ENCODE data around the gene NDUFB2.
"Not testable (repeated sequence)": the region's sequence is repeated elsewhere in the genome, so short reads cannot be mapped to it uniquely, and the experiment has no call there.

NDUFB2 gene

DNA sequence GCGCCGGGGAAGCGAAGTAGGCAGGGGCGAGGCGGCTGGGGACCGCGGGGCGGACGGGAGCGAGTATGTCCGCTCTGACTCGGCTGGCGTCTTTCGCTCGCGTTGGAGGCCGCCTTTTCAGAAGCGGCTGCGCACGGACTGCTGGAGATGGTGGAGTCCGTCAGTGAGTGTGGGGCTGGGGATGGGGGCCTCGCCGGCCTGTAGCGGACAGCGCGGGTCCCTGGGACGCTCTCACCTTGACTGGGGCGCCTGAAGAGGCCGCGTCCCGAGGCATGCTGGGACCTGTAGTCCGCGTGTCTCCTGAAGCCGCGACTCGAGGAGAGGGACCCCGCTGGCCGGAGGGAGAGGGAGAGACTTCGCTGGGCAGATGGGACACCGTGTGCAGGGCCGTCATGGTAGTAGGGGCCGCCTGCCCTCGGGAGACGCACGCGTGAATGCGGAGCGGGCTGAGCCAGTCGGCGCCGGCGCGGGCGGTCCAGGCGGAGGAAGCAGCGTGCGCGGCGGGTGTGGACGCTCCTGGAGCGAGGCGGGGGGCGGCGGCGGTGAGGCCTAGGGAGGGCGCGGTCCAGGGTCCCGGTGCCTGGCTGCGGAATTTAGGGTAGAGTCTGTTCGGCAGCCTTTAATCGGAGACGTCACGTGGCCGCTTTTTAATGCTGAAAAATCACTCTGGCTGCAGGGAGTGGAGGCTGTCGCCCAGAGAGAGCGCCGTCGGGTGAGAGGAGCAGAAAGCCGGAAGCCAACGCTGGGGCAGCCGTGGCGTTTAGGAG lies at the start of gene NDUFB2:
Gene NDUFB2, plus strand, starts transcription at position 29 of the 767 bp plus-strand sequence. Its CDS starts 37 bp downstream, at position 66.
- no peak for DNase-seq

DNA sequence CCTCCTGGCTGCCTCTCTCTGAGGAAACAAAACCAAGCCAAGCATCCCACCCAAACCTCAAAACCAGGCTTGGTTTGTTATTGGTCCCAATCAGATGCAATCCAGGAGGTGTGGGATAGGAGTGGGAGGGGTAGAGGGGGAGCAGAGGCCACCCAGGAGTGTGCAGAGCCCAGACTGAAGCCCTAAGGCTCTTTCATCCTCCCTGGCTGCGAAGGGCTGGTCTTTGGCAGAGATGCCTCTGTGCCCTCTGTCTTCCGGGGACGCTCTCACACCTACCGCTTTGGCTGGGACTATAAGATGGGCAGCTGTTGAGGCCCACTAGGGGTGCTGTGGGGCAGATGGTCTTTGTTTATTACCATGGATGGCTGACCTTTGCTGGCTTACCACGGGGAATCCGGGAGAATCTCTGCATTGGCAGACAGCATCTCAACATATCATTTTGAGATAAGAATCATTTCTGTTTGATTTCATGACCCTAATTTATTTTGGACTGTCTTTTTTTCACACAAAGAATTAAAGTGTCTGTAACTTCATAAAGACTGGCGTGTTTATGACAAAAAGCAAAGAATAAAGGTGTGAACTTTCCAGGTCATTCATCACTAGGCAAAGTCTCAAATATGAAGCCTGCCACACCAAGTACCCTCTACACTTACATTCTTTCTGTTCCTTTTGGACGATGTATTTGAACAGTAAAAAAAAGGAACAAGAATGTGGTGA lies 49.4 kb upstream of the NDUFB2 start:
- DNase-seq: no peak

- no peak for DNase-seq
These were observed 46.8 kb upstream of the NDUFB2 start for GRCh38 chr7:140649556-140650205.

GRCh38 chr7:140650367-140650766 lies 46.1 kb upstream of the NDUFB2 start:
- no peak for DNase-seq

- DNase-seq: no peak
These were observed 43.0 kb upstream of the NDUFB2 start for GRCh38 chr7:140653319-140654108.

DNA sequence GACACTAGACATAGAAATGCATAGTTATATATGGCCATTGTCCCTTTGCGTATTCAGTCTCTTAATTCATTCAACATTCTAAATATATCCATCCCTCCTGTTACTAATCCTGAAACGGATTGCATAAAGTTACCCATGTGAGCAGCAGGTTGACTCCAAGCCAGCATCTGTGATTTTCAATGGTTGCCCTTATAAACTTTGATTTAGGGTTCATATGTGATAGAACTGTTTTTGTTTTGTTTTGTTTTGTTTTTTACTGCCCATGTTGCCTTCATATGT lies 42.5 kb upstream of the NDUFB2 start:
- no peak for DNase-seq

DNA sequence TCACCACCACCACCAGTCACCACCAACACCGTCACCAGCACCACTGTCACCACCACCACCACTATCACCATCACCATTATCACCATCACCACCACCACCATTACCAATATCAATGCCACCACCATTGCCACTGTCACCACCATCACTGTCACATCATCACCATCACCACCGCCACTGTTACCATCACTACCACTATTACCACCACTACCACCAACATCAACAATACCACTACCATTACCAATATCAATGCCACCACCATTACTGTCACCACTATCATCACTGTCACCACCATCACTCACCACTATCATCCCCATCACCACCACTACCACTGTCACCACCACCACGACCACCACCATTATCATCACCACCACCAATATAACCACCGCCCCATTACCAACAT lies 41.8 kb upstream of the NDUFB2 start:
- DNase-seq: no peak

DNA sequence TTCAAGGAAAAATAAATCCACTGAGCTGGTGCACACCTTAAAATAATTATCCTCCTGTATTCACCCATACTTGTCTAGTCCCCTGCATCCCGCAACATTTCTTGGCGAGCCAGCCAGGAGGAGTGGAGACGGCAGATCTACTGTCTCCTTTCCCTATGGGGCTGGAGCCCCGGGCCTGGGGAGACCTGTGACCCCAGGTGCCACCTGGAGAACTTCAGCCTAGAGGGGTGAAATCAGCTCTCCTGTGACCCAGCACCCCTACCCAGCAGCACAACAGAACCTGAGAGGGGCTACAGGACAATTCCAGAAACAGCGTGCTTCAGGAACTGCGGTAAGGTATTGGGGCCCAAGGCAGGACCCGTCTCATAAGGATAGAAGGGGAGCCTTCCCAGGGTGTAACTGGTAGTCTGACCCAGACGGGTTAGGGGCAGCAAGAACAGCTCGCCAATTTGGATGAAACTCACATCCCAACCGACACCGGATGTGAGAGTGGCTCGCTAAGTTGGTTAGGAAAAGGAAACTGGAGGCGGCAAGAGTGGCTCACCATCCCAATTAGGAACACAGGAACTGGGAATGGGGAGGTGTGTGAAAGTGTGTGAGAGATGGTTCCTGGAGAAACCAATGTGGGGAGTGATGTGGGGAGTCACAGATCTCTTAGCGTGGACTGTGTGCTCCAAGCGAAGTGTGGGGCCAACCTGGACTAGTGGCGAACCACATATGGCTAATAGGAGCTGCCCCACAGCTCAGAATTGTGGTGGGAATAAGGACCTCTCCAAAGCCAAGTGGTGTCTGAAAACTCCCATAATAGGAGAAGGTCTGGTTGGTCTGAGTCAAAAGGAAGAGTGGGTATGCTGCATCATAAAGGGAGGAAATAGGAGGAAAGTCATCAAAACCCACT lies 40.7 kb upstream of the NDUFB2 start:
- no peak for DNase-seq

- peak; percentile 66 for DNase-seq
These were observed 39.7 kb upstream of the NDUFB2 start for GRCh38 chr7:140656548-140657515.

DNA sequence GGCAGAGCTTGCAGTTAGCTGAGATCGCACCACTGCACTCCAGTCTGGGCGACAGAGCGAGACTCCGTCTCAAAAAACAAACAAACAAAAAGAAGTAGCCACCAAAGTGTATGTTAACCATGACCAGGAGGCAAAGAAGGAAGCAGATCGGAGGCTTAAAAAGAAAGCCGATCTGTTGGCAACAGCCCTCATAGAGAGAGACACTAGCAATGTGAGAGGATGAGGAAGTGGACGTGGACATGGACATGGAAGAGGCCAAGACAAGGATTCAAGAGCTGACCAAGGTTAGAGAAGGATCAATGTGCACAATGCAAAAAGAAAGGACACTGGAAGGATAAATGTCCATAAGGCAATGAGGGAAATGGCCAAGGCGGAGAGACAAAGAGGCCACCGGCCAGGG lies 38.6 kb upstream of the NDUFB2 start:
- no peak for DNase-seq

DNA sequence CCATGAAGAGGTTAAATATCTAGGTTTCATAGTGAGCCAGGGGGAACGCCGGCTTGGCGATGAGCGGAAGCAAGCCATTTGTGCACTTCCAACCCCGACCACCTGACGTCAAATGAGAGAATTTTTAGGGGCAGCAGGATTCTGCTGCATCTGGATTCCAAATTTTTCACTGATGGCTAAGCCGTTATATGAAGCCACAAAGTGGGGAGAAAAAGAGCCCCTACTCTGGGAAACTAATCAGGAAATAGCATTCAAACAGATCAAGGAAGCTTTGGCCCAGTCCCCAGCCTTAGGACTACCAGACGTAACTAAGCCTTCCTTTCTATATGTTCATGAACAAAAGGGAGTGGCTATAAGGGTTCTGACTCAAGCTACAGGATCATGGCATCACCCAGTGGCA lies 36.7 kb upstream of the NDUFB2 start:
- no peak for DNase-seq

- no peak for DNase-seq
These were observed 35.4 kb upstream of the NDUFB2 start for GRCh38 chr7:140661124-140661523.

DNA sequence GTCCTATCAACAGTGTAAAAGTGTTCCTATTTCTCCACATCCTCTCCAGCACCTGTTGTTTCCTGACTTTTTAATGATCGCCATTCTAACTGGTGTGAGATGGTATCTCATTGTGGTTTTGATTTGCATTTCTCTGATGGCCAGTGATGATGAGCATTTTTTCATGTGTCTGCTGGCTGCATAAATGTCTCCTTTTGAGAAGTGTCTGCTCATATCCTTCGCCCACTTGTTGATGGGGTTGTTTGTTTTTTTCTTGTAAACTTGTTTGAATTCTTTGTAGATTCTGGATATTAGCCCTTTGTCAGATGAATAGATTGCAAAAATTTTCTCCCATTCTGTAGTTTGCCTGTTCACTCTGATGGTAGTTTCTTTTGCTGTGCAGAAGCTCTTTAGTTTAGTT lies 33.6 kb upstream of the NDUFB2 start:
- DNase-seq: not testable (repeated sequence)

DNA sequence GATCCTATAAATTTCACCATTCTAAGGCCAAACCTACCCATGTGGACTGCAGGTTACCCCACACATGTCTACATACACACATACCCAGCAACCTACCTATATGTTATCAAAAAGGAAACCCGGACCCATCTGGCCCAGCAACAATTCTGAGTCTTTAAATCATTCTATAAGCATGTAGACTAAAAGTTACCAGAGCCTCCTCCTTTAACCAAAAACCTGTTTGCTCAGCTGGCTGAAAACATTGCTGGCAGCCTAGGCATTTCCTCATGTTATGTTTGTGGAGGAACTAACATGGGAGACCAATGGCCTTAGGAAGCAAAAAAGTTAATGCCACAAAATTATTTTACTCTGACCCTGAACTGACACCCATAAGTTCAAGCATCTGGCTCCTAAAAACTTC lies 29.0 kb upstream of the NDUFB2 start:
- no peak for DNase-seq

- no peak for DNase-seq
These were observed 27.9 kb upstream of the NDUFB2 start for GRCh38 chr7:140668641-140669040.

DNA sequence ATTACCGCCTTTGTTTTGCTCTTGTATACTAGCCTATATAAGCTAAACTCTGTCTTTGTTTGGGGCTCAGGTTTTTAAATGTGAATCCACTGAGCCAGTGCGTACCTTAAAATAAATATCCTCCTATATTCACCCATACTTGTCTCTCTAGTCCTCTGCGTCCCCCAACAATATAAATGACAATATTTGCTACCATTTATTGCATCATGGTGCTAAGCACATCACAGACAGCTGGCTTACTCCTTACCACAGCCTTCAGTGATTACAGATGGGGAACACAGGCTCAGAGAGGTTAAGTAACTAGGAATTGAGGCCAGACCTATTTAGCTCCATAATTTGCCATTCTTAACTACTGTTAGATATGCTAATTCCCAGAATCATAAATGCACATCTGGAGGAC lies 27.2 kb upstream of the NDUFB2 start:
- no peak for DNase-seq

DNA sequence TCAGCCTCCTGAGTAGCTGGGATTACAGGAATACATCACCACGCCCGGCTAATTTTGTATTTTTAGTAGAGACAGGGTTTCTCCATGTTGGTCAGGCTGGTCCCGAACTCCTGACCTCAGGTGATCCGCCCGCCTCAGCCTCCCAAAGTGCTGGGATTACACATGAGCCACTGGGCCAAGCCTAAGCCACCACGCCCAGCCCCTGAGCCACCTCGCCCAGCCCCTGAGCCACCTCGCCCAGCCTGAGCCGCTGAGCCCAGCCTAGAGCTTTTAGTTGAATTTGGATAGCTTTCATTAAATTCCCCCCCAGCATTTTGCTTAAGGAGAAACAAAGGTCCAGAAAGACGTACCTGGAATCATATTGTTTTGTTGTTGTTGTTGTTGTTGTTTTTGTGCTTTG lies 26.6 kb upstream of the NDUFB2 start:
- not testable (repeated sequence) for DNase-seq

DNA sequence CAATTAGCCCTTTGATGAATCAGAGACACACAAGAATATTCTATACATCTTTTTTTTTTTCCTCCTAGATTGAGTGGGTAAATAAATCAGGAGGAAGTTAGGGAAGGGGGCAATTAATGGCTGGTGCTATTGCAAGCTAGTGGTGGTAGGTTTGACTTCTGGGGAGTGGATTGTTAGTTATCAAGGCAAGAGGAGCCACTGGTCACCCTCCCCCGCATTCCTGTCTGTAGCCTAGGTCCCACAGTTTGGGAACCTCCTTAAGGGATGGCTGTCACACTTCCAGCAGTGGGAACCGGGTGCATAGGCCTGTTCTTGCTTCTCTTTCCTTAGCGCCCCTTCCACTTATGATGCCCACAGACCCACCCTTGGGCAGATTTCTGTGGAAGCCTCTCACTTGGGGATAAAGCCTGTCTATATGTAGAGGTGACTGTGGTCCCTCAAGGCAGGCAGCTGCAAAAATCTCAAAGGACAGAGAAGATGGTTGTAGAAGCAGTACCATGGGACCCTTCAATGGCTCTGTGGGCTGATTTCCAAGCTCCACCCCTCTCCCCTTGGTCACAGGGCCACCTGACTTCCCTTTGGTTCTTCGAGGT lies 26.1 kb upstream of the NDUFB2 start:
- no peak for DNase-seq

- DNase-seq: no peak
These were observed 24.5 kb upstream of the NDUFB2 start for GRCh38 chr7:140671966-140672365.

DNA sequence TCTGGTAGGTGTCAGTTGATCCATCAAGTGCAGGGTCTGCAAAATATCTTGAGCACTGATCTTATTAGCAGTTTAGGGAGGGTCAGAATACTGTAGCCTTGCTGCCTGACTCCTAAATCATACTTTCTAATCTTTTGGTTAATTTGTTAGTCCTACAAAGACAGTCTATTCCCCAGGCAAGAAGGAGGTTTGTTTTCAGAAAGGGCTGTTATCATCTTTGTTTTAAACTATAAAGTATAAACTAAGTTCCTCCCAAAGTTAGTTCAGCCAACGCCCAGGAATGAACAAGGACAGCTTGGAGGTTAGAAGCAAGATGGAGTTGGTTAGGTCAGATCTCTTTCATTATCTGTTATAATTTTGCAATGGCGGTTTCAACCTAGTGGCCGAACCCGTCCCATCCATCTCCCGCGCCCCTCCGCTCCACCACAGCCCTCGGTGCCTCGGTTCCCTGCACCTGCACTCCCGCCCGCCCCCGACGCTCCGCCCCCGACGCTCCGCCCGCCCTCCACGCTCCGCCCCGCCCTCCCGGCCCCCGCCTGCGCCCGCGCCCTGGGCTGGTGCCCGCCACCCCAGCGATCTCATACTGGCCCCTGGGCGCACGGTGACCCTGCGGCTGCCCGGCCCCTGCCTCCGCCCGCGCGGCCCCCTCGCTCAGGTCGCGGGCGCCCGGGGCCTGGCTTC lies 24.0 kb upstream of the NDUFB2 start, which contains the start of gene ADCK2:
Gene ADCK2, plus strand, starts transcription at position 564 of the 681 bp plus-strand sequence. CDS start 386 bp downstream, outside the sequence.
- DNase-seq: no peak
